Sciatic nerve (tissue), 2 donors: ENCODE data around the gene ADAMTSL3. TPM values are rescaled to one million over a fixed set of nuclear protein-coding genes. Genes with fewer than 3 reads are reported as not detected.
A peak's percentile ranks its signal among the peaks of the same experiment; 100 is the strongest.
"Not testable (repeated sequence)": the region's sequence is repeated elsewhere in the genome, so short reads cannot be mapped to it uniquely, and the experiment has no call there.

ENCODE experiments used
- ATAC-seq: fragments of 200-7000 bp; cut with Tn5 transposase; one replicate; pipeline ENCODE4 v1.9.1; 2020; ENCODE audit warnings: mild to moderate bottlenecking, moderate library complexity
- DNase-seq: peaks from one replicate; pipeline ENCODE4 v3.0.0-alpha.2; 2020; ENCODE audit warnings: low spot score
- intact Hi-C: fragments of 100-400 bp; cut with DNase I; formaldehyde crosslinking; loops from one replicate; pipeline ENCODE4 v1.14.2; 2022
- total RNA-seq: library from RNA; stranded (reverse); fragmentation: NEBNext Ultra II Directional; extraction: Animal tissue kit (Norgen Biotek cat#: 25700); gene quantifications from one replicate; pipeline ENCODE4 v1.2.1, GENCODE V29; 2021
- donor health status: DM: no; HTN: no; CAD: no.
- donor health status: DM: no; HTN: no; CAD: no.

ADAMTSL3 gene
- total RNA-seq, 1 donor from 2014 or later, result 39.1 TPM

DNA sequence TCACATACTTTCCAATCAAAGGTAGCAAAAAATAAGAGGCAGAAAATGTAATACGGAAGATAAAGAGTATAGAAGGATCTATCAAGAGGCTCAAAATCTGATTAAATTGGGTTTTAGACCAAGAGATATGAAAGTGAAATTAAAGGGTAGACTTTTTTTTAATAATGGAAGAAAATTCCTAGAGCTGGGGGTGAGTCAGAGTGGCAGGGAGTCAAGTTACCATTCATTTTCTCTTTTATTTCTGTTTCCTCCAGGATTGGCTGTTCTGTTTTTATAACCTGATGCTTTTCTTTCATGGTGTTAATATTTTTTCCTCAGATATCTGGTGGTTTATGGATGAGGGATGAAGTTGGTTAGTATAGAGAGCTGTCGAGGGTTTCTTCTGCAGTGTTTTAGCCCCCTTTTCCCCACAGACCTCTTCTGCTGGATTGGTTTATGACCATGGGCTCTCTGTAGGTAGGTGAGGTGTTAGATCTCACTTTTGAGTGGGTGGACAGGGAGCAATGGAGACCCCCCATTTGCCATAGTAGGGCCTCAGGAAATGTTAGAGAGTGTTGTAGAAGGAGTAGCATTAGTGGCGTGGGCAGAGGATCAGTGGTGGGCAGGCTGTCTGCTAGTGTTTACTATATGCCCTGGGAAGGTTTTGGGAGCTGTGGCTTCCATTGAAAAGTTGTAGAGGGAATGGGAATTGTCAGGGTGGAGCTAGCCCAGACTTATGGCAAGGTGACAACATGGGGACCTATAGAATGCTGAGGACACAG is 380.1 kb downstream of the ADAMTSL3 start:
- intact Hi-C loops, result no loop called here
- DNase-seq (no peak), ATAC-seq (no peak)

DNA sequence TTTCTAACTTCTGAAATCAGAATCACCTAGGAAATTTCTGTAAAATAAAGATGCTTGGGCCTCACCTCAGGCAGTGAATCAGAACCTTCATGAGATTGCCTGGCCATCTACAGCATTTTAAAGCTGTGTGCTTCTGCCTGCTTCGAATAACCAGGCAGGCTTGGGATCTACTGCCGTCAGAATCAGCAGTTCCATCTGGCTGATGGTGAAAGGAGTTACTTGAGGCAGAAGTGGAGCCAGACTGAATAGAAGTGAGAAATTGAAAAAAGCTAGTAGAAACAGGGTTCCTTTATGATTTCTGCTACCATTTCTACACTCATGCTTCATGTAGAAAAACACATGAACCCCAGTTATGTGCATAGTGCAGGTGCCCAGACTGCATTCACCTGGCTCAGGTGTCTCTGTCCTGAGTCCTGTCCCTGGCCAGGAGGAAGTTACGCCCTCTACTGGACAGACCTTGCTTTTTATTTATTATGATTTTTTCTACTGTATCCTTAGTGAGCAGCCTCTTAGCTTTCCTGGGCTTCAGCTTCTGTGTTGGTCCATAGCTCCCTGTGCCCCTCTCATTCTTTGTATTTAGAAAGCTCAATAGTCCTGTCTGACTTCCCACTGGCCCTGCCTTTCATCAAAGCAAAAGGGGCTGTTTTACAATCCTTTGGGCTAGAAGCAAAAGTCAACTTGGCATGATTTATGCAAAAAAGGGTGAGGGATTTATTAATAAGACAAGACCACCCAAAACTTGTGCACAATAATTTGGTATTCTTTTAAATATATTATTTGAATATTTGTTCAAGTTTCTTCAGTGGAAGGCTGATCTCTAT is 380.9 kb downstream of the ADAMTSL3 start:
- ATAC-seq, result no peak
- DNase-seq, result no peak
- intact Hi-C loops, result no loop called here

DNA sequence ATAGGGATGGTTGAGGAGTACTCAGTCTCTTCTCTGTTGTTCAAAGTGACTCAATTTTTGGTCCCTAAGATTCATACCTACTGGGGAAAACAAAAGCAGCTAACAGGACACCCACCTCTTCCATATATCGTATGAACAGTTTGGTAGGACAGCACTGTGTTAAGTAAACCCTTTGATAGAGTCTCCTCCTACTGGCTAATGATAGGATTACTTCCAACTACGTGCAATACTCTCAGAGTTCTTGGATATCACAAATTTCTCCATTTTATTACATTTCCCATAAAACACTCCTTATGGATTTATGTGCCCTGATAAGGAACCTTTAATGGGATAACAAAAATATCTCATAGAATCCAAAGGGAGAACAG is 381.5 kb downstream of the ADAMTSL3 start:
- intact Hi-C loops, result no loop called here
- DNase-seq, result no peak
- peak; percentile 79 for ATAC-seq

DNA sequence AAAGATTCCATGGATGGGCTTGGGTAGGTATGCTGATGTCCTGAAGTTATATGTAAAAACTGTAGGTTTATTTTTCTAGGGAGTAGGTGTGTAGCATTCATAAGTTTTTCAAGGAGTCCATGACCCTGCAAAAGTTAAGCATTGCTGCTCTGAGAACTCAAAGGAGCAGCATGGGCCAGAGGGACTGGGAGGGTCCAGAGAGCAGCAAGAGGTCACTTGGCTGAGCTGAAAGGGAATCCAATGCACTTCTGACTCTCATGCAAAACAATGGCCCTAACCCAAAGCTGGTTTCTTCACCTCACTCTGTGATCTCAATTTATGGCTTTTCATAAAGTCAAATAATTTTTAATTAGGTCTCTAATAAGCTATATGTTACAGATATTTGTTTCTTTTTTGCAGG is 383.4 kb downstream of the ADAMTSL3 start:
- ATAC-seq (no peak), DNase-seq (no peak)
- intact Hi-C loops, result no loop called here

DNA sequence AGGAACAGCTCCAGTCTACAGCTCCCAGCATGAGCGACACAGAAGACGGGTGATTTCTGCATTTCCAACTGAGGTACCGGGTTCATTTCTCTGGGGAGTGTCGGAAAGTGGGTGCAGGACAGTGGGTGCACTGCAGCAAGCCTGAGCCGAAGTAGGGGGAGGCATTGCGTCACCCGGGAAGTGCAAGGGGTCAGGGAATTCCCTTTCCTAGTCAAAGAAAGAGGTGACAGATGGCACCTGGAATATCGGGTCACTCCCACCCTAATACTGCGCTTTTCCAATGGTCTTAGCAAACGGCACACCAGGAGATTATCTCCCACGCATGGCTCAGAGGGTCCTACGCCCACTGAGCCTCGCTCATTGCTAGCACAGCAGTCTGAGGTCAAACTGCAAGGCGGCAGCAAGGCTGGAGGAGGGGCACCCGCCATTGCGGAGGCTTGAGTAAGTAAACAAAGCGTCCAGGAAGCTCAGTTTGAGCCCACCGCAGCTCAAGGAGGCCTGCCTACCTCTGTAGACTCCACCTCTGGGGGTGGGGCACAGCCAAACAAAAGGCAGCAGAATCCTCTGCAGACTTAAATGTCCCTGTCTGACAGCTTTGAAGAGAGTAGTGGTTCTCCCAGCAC is 388.6 kb downstream of the ADAMTSL3 start:
- DNase-seq, intact Hi-C loops, ATAC-seq: not testable (repeated sequence)

DNA sequence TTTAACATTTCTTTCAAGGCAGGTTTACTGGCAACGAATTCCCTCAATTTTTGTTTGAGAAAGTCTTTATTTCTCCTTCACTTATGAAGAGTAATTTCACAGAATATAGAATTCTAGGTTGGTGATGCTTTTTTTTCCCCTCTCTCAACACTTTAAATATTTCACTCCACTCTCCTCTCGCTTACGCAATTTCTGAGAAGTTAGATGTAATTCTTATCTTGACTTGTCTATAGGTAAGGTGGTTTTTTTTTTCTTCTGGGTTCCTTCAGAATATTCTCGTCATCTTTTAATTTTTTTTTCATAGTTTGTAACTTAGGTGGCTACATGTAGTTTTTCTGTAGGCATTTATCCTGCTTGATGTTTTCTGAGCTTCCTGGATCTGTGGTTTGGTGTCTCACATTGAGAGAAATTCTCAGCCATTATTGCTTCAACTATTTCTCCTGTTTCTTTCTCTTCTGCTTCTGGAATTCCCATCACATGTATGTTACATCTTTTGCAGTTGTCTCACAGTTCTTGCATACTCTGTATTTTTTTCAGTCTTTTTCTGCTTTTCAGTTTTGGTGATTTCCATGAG is 392.2 kb downstream of the ADAMTSL3 start:
- no peak for DNase-seq
- no peak for ATAC-seq
- intact Hi-C loops, result no loop called here

DNA sequence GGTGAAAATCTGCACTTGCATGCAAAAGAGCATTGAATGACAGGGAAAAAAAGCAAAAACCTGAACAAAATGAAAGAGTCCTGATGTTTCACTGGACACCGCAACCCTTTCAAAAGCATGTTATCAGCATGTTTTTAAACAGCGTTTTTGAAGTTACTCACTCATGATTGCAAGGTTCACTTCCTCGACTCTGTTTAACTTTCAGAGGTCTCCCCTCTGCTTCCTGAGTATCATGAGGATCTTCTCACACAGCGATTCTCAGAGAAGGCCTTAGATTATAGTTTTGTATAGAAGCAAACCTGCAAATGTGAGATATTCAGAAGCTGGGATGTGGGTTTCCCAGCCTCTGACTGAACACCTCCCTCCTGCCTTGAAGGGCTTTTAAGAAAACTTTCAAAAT is 395.6 kb downstream of the ADAMTSL3 start:
- ATAC-seq, intact Hi-C loops, DNase-seq: not testable (repeated sequence)

DNA sequence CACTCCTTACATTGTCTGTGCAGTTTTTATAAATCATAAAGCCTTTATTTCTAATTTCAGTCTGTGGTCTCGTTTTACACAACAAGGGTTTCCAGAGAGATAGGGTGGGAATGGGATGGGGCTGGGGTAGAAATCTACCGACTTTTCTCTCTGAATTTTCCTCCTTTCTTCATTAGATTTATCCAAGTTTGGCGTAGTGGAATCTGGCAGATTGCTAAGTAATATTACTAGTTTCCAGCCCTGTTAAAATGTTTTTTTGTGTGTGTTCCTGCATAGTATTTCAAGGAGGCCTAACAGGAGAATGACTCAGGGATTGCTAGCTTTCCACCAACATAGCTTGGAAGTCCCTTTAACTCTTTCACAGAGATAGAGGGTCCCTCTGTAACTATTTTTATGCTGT is 396.2 kb downstream of the ADAMTSL3 start:
- intact Hi-C loops, result no loop called here
- ATAC-seq, result no peak
- no peak for DNase-seq

DNA sequence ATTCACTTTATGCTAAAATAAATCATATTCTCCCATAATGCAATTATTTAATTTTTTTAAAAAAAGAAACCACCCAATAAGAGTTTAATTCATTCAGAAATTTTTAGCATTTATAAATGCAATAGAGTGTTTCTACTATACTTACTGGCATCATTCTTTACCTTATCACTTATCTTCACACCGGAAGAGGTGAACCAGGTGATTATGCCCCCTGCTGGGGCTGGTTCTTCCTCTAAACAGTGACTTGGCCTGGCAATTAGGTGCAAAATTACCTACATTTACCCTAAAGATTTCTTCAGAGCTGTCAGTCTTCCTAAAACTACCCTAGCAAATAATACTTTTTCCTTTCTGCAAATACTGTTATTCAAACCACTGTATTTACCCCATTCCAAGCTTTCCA is 397.2 kb downstream of the ADAMTSL3 start:
- DNase-seq, ATAC-seq, intact Hi-C loops: not testable (repeated sequence)

DNA sequence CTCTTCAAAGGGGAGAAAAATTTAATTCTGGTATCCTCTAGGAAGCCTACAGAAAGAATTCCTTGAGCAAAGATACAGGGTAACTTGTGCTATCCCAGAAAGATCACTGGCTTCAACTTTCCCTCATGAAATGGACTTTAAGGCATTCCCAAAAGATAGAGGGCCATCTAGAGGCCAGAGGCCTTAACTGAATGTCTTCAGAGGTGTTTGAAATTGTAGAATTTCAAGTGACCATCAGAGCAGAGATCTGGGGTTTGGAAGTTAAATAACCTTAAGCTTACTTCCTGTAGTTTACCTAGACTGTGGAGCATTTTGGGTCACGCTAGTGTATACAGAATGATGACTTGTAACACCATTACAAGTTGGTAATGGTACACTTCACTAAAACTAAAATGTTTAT is 400.6 kb downstream of the ADAMTSL3 start:
- intact Hi-C loops, ATAC-seq, DNase-seq: not testable (repeated sequence)

DNA sequence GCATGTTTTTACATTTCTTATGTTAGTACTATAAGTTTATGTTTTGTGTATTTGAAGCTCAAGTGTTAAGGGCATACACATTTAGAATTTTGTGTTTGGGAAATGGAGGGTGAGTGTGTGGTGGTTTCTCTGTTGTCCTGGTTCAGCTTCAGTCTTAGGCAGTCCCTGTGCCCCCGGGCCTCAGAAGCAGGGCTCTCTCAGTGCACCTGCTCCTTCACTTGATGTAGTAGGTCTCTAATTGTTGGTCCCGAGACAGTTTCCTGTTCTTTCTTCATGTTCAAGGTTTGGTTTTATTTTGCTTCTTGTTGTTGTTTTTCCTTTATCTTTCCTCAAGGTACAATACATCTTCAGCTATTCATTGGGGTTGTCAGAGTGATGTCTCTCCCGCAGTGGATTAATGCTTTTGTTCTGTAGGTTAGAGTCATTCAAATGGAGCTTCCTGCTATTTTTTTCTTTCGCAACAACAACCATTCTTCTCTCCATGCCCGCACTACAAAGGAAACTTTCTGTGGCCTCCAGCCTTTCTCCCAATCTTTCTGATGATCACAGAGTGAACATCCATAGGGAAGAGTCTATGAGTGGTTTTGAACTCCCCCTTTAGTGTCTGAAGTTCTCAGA is 403.9 kb downstream of the ADAMTSL3 start:
- DNase-seq (no peak), ATAC-seq (no peak)
- intact Hi-C loops, result no loop called here

DNA sequence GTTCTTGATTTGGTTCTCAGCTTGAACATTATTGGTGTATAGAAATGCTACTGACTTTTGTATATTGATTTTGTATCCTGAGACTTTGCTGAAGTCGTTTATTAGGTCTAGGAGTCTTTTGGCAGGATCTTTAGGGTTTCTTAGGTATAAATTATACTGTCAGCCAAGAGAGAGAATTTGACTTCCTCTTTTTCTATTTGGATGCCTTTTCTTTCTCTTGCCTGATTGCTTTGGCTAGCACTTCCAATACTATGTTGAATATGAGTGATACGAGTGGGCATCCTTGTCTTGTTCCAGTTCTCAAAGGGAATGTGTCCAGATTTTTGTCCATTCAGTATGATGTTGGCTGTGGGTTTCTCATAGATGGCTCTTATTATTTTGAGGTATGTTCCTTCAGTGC is 409.8 kb downstream of the ADAMTSL3 start:
- ATAC-seq, DNase-seq, intact Hi-C loops: not testable (repeated sequence)

DNA sequence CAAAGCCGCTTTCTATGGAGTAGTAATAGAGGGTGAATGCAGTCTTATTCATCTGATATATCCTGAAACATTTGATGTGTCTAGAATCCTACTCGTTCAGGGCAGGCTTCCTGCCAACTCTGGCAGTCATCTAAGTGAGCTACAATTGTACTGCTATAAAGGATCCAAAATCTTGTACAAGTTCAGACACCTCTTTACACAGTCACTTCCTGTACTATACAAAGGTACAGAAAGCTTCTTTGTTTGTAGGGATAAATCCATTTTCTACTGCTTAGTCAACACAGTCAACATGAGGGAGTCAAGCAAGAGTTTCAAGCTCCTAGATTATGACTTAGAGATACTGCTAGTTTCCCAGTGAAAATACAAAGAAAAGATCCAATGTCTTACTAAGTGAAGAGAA is 414.8 kb downstream of the ADAMTSL3 start:
- intact Hi-C loops, ATAC-seq, DNase-seq: not testable (repeated sequence)

DNA sequence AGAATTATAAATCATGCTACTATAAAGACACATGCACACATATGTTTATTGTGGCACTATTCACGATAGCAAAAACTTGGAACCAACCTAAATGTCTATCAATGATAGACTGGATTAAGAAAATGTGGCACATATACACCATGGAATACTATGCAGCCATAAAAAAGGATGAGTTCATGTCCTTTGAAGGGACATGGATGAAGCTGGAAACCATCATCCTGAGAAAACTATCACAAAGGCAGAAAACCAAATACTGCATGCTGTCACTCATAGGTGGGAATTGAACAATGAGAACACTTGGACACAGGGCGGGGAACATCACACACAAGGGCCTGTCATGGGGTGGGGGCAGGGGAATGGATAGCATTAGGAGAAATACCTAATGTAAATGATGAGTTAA is 424.1 kb downstream of the ADAMTSL3 start:
- intact Hi-C loops, DNase-seq, ATAC-seq: not testable (repeated sequence)

DNA sequence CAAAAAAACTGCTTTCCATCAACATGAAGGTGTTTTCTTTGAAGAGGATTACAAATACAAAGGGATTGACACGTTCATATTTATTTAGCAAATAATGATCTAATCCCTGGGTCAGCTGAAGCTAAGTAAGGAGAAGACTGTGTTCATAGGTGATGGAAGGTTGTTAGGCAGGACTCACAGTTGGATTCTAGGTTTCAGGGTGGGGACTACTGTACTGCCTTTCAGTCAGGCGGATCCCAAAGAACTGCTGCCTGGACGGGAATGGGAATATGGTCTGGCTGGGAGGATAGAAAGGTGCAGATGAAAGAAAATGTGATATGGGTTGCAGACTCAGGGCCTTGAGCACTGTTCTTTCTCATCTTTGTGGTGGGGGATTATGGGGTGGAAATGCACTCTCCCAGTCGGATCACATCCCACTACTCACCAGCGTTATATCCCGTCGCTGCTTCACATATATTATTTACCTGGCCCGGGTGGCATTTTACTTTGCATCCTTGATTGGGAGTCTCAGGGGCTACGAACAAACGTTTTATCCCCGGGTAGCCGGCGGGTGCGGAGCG is 425.5 kb downstream of the ADAMTSL3 start:
- intact Hi-C loops, ATAC-seq, DNase-seq: not testable (repeated sequence)

DNA sequence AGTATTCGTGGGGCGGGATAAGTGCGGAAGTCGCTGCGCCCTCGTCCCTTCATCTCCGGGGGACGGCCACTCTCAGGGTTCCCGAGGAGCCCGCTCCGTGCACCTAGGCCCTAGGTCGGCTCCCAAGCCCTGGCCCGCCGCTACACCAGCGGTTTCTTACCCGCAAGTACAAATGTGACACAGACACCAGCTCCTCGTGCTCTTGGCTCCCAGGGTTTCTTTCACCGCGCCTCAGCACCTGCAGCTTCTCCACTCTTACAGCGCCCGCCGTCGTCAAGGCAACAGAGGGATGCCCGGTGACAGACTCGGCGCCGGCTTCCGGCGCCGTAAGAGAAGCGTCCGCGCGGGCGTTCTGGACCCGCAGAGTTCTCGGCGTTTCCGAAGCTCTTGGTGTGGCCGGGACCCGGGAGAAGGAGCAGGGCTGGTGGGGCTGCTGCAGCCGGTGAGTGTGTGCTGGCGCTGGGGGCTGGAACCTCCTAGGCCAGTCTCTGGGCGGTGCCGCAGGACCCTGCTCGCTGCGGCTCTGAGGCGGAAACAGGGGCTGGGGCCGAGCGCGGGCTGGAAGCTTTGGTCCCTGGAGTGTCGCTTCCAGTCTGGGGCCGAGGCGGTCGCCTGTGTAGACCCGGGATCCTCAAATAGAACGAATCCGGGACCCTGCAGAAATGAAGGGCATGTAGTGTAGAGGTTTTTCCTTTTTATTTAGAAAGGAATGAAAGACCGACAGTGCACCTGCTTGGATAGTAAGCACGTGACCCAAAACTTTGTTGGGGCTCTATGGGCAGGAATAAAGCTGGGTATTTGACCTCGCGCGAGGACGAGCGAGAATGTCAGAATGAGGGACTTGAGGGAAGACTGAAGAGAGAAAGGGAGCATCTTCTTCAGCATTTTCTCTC is 426.2 kb downstream of the ADAMTSL3 start:
- ATAC-seq (no peak), DNase-seq (peak; percentile 54)
- intact Hi-C loops, result no loop called here

DNA sequence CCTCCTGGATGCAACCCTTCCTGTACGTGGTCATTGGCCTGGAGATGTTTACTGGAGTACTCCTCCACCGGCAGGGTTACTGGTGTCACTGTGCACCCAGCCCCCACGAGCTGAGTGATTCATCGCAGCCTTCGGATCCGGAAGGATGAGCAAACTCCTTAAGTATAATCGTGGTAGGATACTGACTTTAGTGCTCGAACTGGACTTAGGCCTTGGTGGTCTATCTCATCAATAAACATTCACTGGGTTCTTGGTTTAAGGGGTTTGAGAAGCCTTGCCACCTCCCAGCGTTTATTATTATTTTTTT is 426.8 kb downstream of the ADAMTSL3 start:
- intact Hi-C loops, DNase-seq, ATAC-seq: not testable (repeated sequence)
